GM18517 (cell line): ENCODE results near the gene SLC24A1.

Experiments
- ATAC-seq: cut with Tn5 transposase; IDR thresholded peaks from one replicate; pipeline ENCODE4 v1.9.1; 2021; ENCODE audit warnings: mild to moderate bottlenecking, moderate library complexity; ENCODE audit not compliant: unreplicated experiment

The SLC24A1 gene

GRCh38 chr15:65651042-65651322, 29.2 kb downstream of the SLC24A1 start:
- ATAC-seq, result no peak

GRCh38 chr15:65651831-65652749, 30.4 kb downstream of the SLC24A1 start:
- ATAC-seq, result no peak

- no peak for ATAC-seq
These were observed 31.6 kb downstream of the SLC24A1 start for GRCh38 chr15:65653341-65653740.

- ATAC-seq, result no peak
These were observed 32.2 kb downstream of the SLC24A1 start for GRCh38 chr15:65653801-65654521.

GRCh38 chr15:65655026-65655425, 33.3 kb downstream of the SLC24A1 start:
- ATAC-seq, result no peak

- ATAC-seq, result no peak
These were observed 33.7 kb downstream of the SLC24A1 start for GRCh38 chr15:65655457-65655856.

- no peak for ATAC-seq
These were observed 37.8 kb downstream of the SLC24A1 start for GRCh38 chr15:65659502-65660052.

- no peak for ATAC-seq
These were observed 39.2 kb downstream of the SLC24A1 start for GRCh38 chr15:65660927-65661326.

GRCh38 chr15:65663521-65663920, 41.8 kb downstream of the SLC24A1 start:
- no peak for ATAC-seq

GRCh38 chr15:65666257-65666656, 44.5 kb downstream of the SLC24A1 start:
- ATAC-seq, result no peak

- ATAC-seq, result no peak
These were observed 53.8 kb downstream of the SLC24A1 start for GRCh38 chr15:65675551-65675950.

GRCh38 chr15:65676123-65676522, 54.4 kb downstream of the SLC24A1 start:
- ATAC-seq, result no peak

GRCh38 chr15:65680544-65680943, 58.8 kb downstream of the SLC24A1 start:
- no peak for ATAC-seq

- no peak for ATAC-seq
These were observed 60.7 kb downstream of the SLC24A1 start for GRCh38 chr15:65682404-65682911.

- ATAC-seq, result no peak
These were observed 66.7 kb downstream of the SLC24A1 start for GRCh38 chr15:65688462-65688861.

- ATAC-seq, result no peak
These were observed 68.4 kb downstream of the SLC24A1 start for GRCh38 chr15:65690173-65690572.

- ATAC-seq, result no peak
These were observed 69.0 kb downstream of the SLC24A1 start for GRCh38 chr15:65690778-65691177.

GRCh38 chr15:65695081-65695480, 73.3 kb downstream of the SLC24A1 start:
- ATAC-seq, result no peak
